ENCODE data around the gene TPRG1.

Gene TPRG1

DNA sequence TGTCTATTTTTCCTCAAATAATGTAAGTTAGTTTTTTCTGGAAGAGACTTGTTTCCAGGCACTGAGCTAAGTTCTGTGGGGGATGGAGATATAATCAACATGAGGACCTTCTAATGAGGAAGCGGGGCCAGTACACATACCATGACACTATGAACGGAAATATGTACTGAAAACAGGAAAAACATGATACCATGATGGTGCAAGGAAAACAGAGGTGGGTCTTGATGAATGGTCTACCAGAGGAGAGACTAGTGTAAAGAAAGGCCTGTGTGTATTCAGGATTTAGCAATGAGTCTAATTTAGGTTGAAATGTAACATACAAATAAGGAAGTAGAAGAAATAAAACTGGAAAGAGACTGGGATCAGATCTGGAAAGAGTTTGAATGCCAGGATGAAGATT, 38.9 kb upstream of the TPRG1 start:
- H3K27me3 ChIP-seq (ENCODE audit: insufficient read depth, low read depth, severe bottlenecking) = no peaks in the 10 kb centered on the region
- no peak for TF ChIP-seq CTCF (IDR thresholded peaks at IDR 0.05; ENCODE audit: low read depth, low read length)
- no peaks in the 10 kb centered on the region for H3K9me3 ChIP-seq (ENCODE audit: severe bottlenecking)
- H3K4me3 ChIP-seq (ENCODE audit: low read depth, low read length) = no peak overlapping the region
- no peaks in the 10 kb centered on the region for H3K36me3 ChIP-seq
- H3K27ac ChIP-seq = no peak overlapping the region
- no peak for DNase-seq

- H3K4me3 ChIP-seq (ENCODE audit: low read depth, low read length) = no peak overlapping the region
- H3K27me3 ChIP-seq (ENCODE audit: insufficient read depth, low read depth, severe bottlenecking) = no peaks in the 10 kb centered on the region
- no peak overlapping the region for H3K27ac ChIP-seq
- H3K36me3 ChIP-seq = no peaks in the 10 kb centered on the region
- TF ChIP-seq CTCF (IDR thresholded peaks at IDR 0.05; ENCODE audit: low read depth, low read length) = no peak
- no peak for DNase-seq
- H3K9me3 ChIP-seq (ENCODE audit: severe bottlenecking) = no peaks in the 10 kb centered on the region
These were observed 38.0 kb upstream of the TPRG1 start for GRCh38 chr3:189133768-189134167.

- Histone ChIP-seq H3K36me3 (no peaks in the 10 kb centered on the region), H3K4me3 (ENCODE audit: low read depth, low read length) (no peak overlapping the region), H3K27ac (no peak overlapping the region), H3K9me3 (ENCODE audit: severe bottlenecking) (no peaks in the 10 kb centered on the region), H3K27me3 (ENCODE audit: insufficient read depth, low read depth, severe bottlenecking) (no peaks in the 10 kb centered on the region)
- TF ChIP-seq CTCF (IDR thresholded peaks at IDR 0.05; ENCODE audit: low read depth, low read length) = no peak
- no peak for DNase-seq
These were observed 34.4 kb upstream of the TPRG1 start for GRCh38 chr3:189137416-189137815.

- H3K4me3 ChIP-seq (ENCODE audit: low read depth, low read length) = no peak overlapping the region
- H3K36me3 ChIP-seq = no peaks in the 10 kb centered on the region
- H3K27me3 ChIP-seq (ENCODE audit: insufficient read depth, low read depth, severe bottlenecking) = no peaks in the 10 kb centered on the region
- no peak for DNase-seq
- no peak overlapping the region for H3K27ac ChIP-seq
- H3K9me3 ChIP-seq (ENCODE audit: severe bottlenecking) = no peaks in the 10 kb centered on the region
- no peak for TF ChIP-seq CTCF (IDR thresholded peaks at IDR 0.05; ENCODE audit: low read depth, low read length)
These were observed 32.7 kb upstream of the TPRG1 start for GRCh38 chr3:189138901-189139610.

- Histone ChIP-seq H3K27me3 (ENCODE audit: insufficient read depth, low read depth, severe bottlenecking) (no peaks in the 10 kb centered on the region), H3K27ac (no peak overlapping the region), H3K4me3 (ENCODE audit: low read depth, low read length) (no peak overlapping the region), H3K36me3 (no peaks in the 10 kb centered on the region), H3K9me3 (ENCODE audit: severe bottlenecking) (no peaks in the 10 kb centered on the region)
- TF ChIP-seq CTCF (IDR thresholded peaks at IDR 0.05; ENCODE audit: low read depth, low read length) = no peak
- no peak for DNase-seq
These were observed 32.2 kb upstream of the TPRG1 start for GRCh38 chr3:189139611-189139940.

DNA sequence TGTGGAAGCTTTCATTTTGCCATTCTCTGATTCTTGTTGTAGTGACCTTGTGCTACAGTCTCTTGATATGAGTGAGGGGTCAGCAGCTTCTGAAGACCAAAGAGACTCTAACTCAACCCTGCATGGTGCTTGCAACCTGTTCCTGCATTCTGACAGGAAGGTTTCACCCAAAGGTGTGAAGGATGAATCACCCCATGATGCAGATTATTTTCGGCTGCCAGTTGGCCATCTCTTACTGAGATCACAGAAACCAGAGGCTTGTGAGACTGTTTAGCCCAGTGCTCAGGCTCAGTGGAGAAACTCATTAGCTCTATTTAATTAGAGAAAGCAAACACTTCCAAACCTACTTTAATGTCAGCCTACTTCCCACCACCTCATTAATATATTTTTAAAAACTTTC, 29.2 kb upstream of the TPRG1 start:
- no peaks in the 10 kb centered on the region for H3K27me3 ChIP-seq (ENCODE audit: insufficient read depth, low read depth, severe bottlenecking)
- H3K4me3 ChIP-seq (ENCODE audit: low read depth, low read length) = no peak overlapping the region
- TF ChIP-seq CTCF (IDR thresholded peaks at IDR 0.05; ENCODE audit: low read depth, low read length) = no peak
- no peaks in the 10 kb centered on the region for H3K9me3 ChIP-seq (ENCODE audit: severe bottlenecking)
- H3K36me3 ChIP-seq = no peaks in the 10 kb centered on the region
- DNase-seq = no peak
- H3K27ac ChIP-seq = no peak overlapping the region

Measured in WERI-Rb-1 (cell line).